ENCODE measurements around the gene PDE2A.

GRCh38 chr11:72652133-72652532, 22.1 kb downstream of the PDE2A start:
- TF ChIP-seq CTCF (conservative IDR thresholded peaks at IDR 0.05; ENCODE audit: low read depth, low read length) (no peak), EZH2 (IDR thresholded peaks at IDR 0.05; ENCODE audit: borderline replicate concordance, low read depth, low read length, poor library complexity, severe bottlenecking) (no peak)
